ENCODE measurements around the gene ZNF30. TPM values are rescaled to one million over a fixed set of nuclear protein-coding genes. Genes with fewer than 3 reads are reported as not detected.
A peak's percentile ranks its signal among the peaks of the same experiment; 100 is the strongest.
"Not testable (repeated sequence)": the region's sequence is repeated elsewhere in the genome, so short reads cannot be mapped to it uniquely, and the experiment has no call there.

ZNF30 gene
- 3.6 TPM for polyA plus RNA-seq (2013, experiment 1 of 2)
- polyA plus RNA-seq (2013, experiment 2 of 2) = 3.7 TPM

- H3K4me3 ChIP-seq (ENCODE audit: low read length) = peak within 1 kb of the TSS; percentile 71
- no peaks in the 10 kb centered on the region for H3K27me3 ChIP-seq (ENCODE audit: insufficient read depth, low read length)
- peak within 1 kb of the TSS; percentile 15 for H3K27ac ChIP-seq (ENCODE audit: low read depth, low read length)
- no peaks in the 10 kb centered on the region for H3K4me1 ChIP-seq (ENCODE audit: insufficient read depth, low read length)
- H3K9me3 ChIP-seq (ENCODE audit: insufficient read depth, low read depth, low read length) = no peaks in the 10 kb centered on the region
- H3K9ac ChIP-seq (ENCODE audit: low read depth, low read length) = peak within 1 kb of the TSS; percentile 73
- peaks cover 15% of the 10 kb centered on the region for H3K36me3 ChIP-seq (ENCODE audit: insufficient read depth, low read length)
- WGBS = 1% methylated on average over 53 of the region's 53 CpGs
Observed at GRCh38 chr19:34926685-34927375, at the start of gene ZNF30. ZNF30 (plus strand) TSS chr19:34926903; CDS start chr19:34929948, 3,045 bp downstream.

- Histone ChIP-seq H3K27me3 (ENCODE audit: insufficient read depth, low read length) (no peaks in the 10 kb centered on the region), H3K36me3 (ENCODE audit: insufficient read depth, low read length) (no peaks in the 10 kb centered on the region), H3K27ac (ENCODE audit: low read depth, low read length) (no peak overlapping the region), H3K4me3 (ENCODE audit: low read length) (no peak overlapping the region), H3K4me1 (ENCODE audit: insufficient read depth, low read length) (no peaks in the 10 kb centered on the region), H3K9me3 (ENCODE audit: insufficient read depth, low read depth, low read length) (0 out of 2 replicates have a peak, but pooled peaks cover under 1% of the 10 kb centered on the region), H3K9ac (ENCODE audit: low read depth, low read length) (no peak overlapping the region)
Observed at GRCh38 chr19:34879563-34879962, 47.1 kb upstream of the ZNF30 start.

- Histone ChIP-seq H3K9ac (ENCODE audit: low read depth, low read length) (no peak overlapping the region), H3K27me3 (ENCODE audit: insufficient read depth, low read length) (no peaks in the 10 kb centered on the region), H3K27ac (ENCODE audit: low read depth, low read length) (no peak overlapping the region), H3K4me3 (ENCODE audit: low read length) (no peak overlapping the region), H3K36me3 (ENCODE audit: insufficient read depth, low read length) (no peaks in the 10 kb centered on the region), H3K4me1 (ENCODE audit: insufficient read depth, low read length) (no peaks in the 10 kb centered on the region), H3K9me3 (ENCODE audit: insufficient read depth, low read depth, low read length) (0 out of 2 replicates have a peak, but pooled peaks cover 5% of the 10 kb centered on the region)
- WGBS = 100% methylated on average over 1 of the region's 1 CpG
Observed at GRCh38 chr19:34880034-34880433, 46.7 kb upstream of the ZNF30 start.

GRCh38 chr19:34881982-34882381, 44.7 kb upstream of the ZNF30 start:
- WGBS = 67% methylated on average over 1 of the region's 1 CpG
- H3K27ac ChIP-seq (ENCODE audit: low read depth, low read length) = no peak overlapping the region
- no peak overlapping the region for H3K9ac ChIP-seq (ENCODE audit: low read depth, low read length)
- no peaks in the 10 kb centered on the region for H3K27me3 ChIP-seq (ENCODE audit: insufficient read depth, low read length)
- H3K4me3 ChIP-seq (ENCODE audit: low read length) = no peak overlapping the region
- H3K9me3 ChIP-seq (ENCODE audit: insufficient read depth, low read depth, low read length) = peaks cover 10% of the 10 kb centered on the region; the same call in 1 of the 2 replicates
- no peaks in the 10 kb centered on the region for H3K36me3 ChIP-seq (ENCODE audit: insufficient read depth, low read length)
- H3K4me1 ChIP-seq (ENCODE audit: insufficient read depth, low read length) = no peaks in the 10 kb centered on the region

GRCh38 chr19:34888091-34888490, 38.6 kb upstream of the ZNF30 start:
- Histone ChIP-seq H3K27me3 (ENCODE audit: insufficient read depth, low read length) (peaks cover 3% of the 10 kb centered on the region; the same call in 1 of the 2 replicates), H3K4me1 (ENCODE audit: insufficient read depth, low read length) (no peaks in the 10 kb centered on the region), H3K27ac (ENCODE audit: low read depth, low read length) (no peak overlapping the region), H3K9ac (ENCODE audit: low read depth, low read length) (no peak overlapping the region), H3K4me3 (ENCODE audit: low read length) (no peak overlapping the region), H3K9me3 (ENCODE audit: insufficient read depth, low read depth, low read length) (peaks cover 10% of the 10 kb centered on the region; the same call in 1 of the 2 replicates), H3K36me3 (ENCODE audit: insufficient read depth, low read length) (no peaks in the 10 kb centered on the region)
- WGBS = 80% methylated on average over 6 of the region's 6 CpGs

- no peak overlapping the region for H3K9ac ChIP-seq (ENCODE audit: low read depth, low read length)
- no peaks in the 10 kb centered on the region for H3K4me1 ChIP-seq (ENCODE audit: insufficient read depth, low read length)
- H3K36me3 ChIP-seq (ENCODE audit: insufficient read depth, low read length) = no peaks in the 10 kb centered on the region
- H3K27ac ChIP-seq (ENCODE audit: low read depth, low read length) = no peak overlapping the region
- peaks cover 43% of the 10 kb centered on the region for H3K27me3 ChIP-seq (ENCODE audit: insufficient read depth, low read length)
- H3K9me3 ChIP-seq (ENCODE audit: insufficient read depth, low read depth, low read length) = no peaks in the 10 kb centered on the region
- WGBS = 75% methylated on average over 1 of the region's 2 CpGs
- H3K4me3 ChIP-seq (ENCODE audit: low read length) = no peak overlapping the region
Observed at GRCh38 chr19:34900245-34900644, 26.5 kb upstream of the ZNF30 start.

- Histone ChIP-seq H3K27me3 (ENCODE audit: insufficient read depth, low read length) (peaks cover 63% of the 10 kb centered on the region), H3K9me3 (ENCODE audit: insufficient read depth, low read depth, low read length) (no peaks in the 10 kb centered on the region), H3K9ac (ENCODE audit: low read depth, low read length) (peak overlapping the region; percentile 35; the same call in 1 of the 2 replicates), H3K36me3 (ENCODE audit: insufficient read depth, low read length) (no peaks in the 10 kb centered on the region), H3K4me1 (ENCODE audit: insufficient read depth, low read length) (no peaks in the 10 kb centered on the region), H3K27ac (ENCODE audit: low read depth, low read length) (no peak overlapping the region), H3K4me3 (ENCODE audit: low read length) (peak overlapping the region; percentile 50)
- WGBS = 13% methylated on average over 59 of the region's 59 CpGs
Observed at GRCh38 chr19:34904664-34905527, 21.8 kb upstream of the ZNF30 start.

- Histone ChIP-seq H3K4me3 (ENCODE audit: low read length) (no peak overlapping the region), H3K4me1 (ENCODE audit: insufficient read depth, low read length) (no peaks in the 10 kb centered on the region), H3K27ac (ENCODE audit: low read depth, low read length) (no peak overlapping the region), H3K36me3 (ENCODE audit: insufficient read depth, low read length) (no peaks in the 10 kb centered on the region), H3K9ac (ENCODE audit: low read depth, low read length) (no peak overlapping the region), H3K27me3 (ENCODE audit: insufficient read depth, low read length) (peaks cover 21% of the 10 kb centered on the region), H3K9me3 (ENCODE audit: insufficient read depth, low read depth, low read length) (no peaks in the 10 kb centered on the region)
- 85% methylated on average over 2 of the region's 3 CpGs for WGBS
Observed at GRCh38 chr19:34910770-34911169, 15.9 kb upstream of the ZNF30 start.

- H3K9ac ChIP-seq (ENCODE audit: low read depth, low read length); H3K4me1 ChIP-seq (ENCODE audit: insufficient read depth, low read length); H3K27me3 ChIP-seq (ENCODE audit: insufficient read depth, low read length); H3K27ac ChIP-seq (ENCODE audit: low read depth, low read length); H3K4me3 ChIP-seq (ENCODE audit: low read length); H3K36me3 ChIP-seq (ENCODE audit: insufficient read depth, low read length): not testable (repeated sequence)
- 87% methylated on average over 3 of the region's 3 CpGs for WGBS
- H3K9me3 ChIP-seq (ENCODE audit: insufficient read depth, low read depth, low read length) = peaks cover 36% of the 10 kb centered on the region
Observed at GRCh38 chr19:34917144-34917543, 9.6 kb upstream of the ZNF30 start.

GRCh38 chr19:34918190-34918589, 8.5 kb upstream of the ZNF30 start:
- WGBS = 86% methylated on average over 2 of the region's 2 CpGs
- H3K9me3 ChIP-seq (ENCODE audit: insufficient read depth, low read depth, low read length) = peaks cover 36% of the 10 kb centered on the region
- no peaks in the 10 kb centered on the region for H3K4me1 ChIP-seq (ENCODE audit: insufficient read depth, low read length)
- no peaks in the 10 kb centered on the region for H3K27me3 ChIP-seq (ENCODE audit: insufficient read depth, low read length)
- no peak overlapping the region for H3K9ac ChIP-seq (ENCODE audit: low read depth, low read length)
- no peaks in the 10 kb centered on the region for H3K36me3 ChIP-seq (ENCODE audit: insufficient read depth, low read length)
- H3K4me3 ChIP-seq (ENCODE audit: low read length) = no peak overlapping the region
- H3K27ac ChIP-seq (ENCODE audit: low read depth, low read length) = no peak overlapping the region

GRCh38 chr19:34920090-34920786, 6.5 kb upstream of the ZNF30 start:
- WGBS = 78% methylated on average over 6 of the region's 8 CpGs
- not testable (repeated sequence) for H3K27ac ChIP-seq (ENCODE audit: low read depth, low read length); H3K36me3 ChIP-seq (ENCODE audit: insufficient read depth, low read length); H3K4me1 ChIP-seq (ENCODE audit: insufficient read depth, low read length); H3K9ac ChIP-seq (ENCODE audit: low read depth, low read length); H3K4me3 ChIP-seq (ENCODE audit: low read length); H3K27me3 ChIP-seq (ENCODE audit: insufficient read depth, low read length)
- peaks cover 36% of the 10 kb centered on the region for H3K9me3 ChIP-seq (ENCODE audit: insufficient read depth, low read depth, low read length)
